SK-N-SH (cell line): ENCODE results near the gene MMRN1. TPM values are rescaled to one million over a fixed set of nuclear protein-coding genes. Genes with fewer than 3 reads are reported as not detected.

Experiments
- CTCF ChIA-PET: fragments of 300-600, 350-600 bp; formaldehyde crosslinking; extraction: SDS; loops from one replicate; lab custom pipeline; 2021; lab: Yijun Ruan, JAX
- POLR2A ChIA-PET: fragments of 350-600 bp; sonication (Branson Sonifier 250); formaldehyde crosslinking; extraction: SDS; loops from one replicate; lab custom pipeline; 2020; ENCODE audit warnings: antibody characterized with exemption, inconsistent platforms; lab: Yijun Ruan, JAX
- DNase-seq: peaks from one replicate; pipeline ENCODE4 v3.0.0; 2012
- H2AFZ ChIP-seq: fragments of 200-600 bp; sonication (generic); 2 replicates; pipeline ENCODE4 v1.8.1; 2016; ENCODE audit warnings: antibody characterized with exemption, mild to moderate bottlenecking, low read depth
- H3F3A ChIP-seq: fragments of 200-600 bp; sonication (generic); replicated peaks from 2 replicates; pipeline ENCODE3; 2016; ENCODE audit warnings: antibody characterized with exemption, mild to moderate bottlenecking; ENCODE audit not compliant: insufficient read depth
- H3K27ac ChIP-seq, 2 experiments: fragments of 200-500 bp in 1 of 2; fragments of 200-600 bp in 1 of 2; sonication (Bioruptor generic) in 1 of 2; sonication (generic), shearing (Covaris generic) in 1 of 2; 2 replicates each; pipeline versions ENCODE4 v1.5.1 to v1.6.1; 2014 to 2016; ENCODE audit warnings: low read depth in 2 of 2, inconsistent platforms in 1 of 2, low read length in 1 of 2, mild to moderate bottlenecking in 1 of 2, mixed read lengths in 1 of 2
- H3K27me3 ChIP-seq: fragments of 200-600 bp; sonication (generic), shearing (Covaris generic); 2 replicates; pipeline ENCODE4 v1.6.1; 2016; ENCODE audit warnings: mixed run types; ENCODE audit not compliant: insufficient read depth
- H3K36me3 ChIP-seq, 2 experiments: fragments of 200-500 bp in 1 of 2; fragments of 200-600 bp in 1 of 2; sonication (Bioruptor generic) in 1 of 2; sonication (generic) in 1 of 2; replicated peaks in 1 of 2; 2 replicates each; pipeline versions ENCODE3 to v1.5.1; 2014 to 2016; ENCODE audit warnings: low read length in 1 of 2, mild to moderate bottlenecking in 1 of 2; ENCODE audit not compliant: insufficient read depth in 2 of 2, control insufficient read depth in 1 of 2
- H3K4me1 ChIP-seq, 2 experiments: fragments of 200-500 bp in 1 of 2; fragments of 200-600 bp in 1 of 2; sonication (Bioruptor generic) in 1 of 2; sonication (generic), shearing (Covaris generic) in 1 of 2; 2 replicates each; pipeline versions ENCODE4 v1.5.1 to v1.6.1; 2014 to 2016; ENCODE audit warnings: low read depth in 1 of 2, low read length in 1 of 2, mixed run types in 1 of 2; ENCODE audit not compliant: insufficient read depth in 2 of 2, control insufficient read depth in 1 of 2
- H3K4me2 ChIP-seq: fragments of 200-600 bp; sonication (generic), shearing (Covaris generic); 2 replicates; pipeline ENCODE4 v1.6.1; 2017; ENCODE audit warnings: mixed run types
- H3K4me3 ChIP-seq, 2 experiments: fragments of 200-500 bp in 1 of 2; fragments of 200-600 bp in 1 of 2; sonication (Bioruptor generic) in 1 of 2; sonication (generic), shearing (Covaris generic) in 1 of 2; 2 replicates each; pipeline versions ENCODE4 v1.5.1 to v1.8.1; 2014 to 2016; ENCODE audit warnings: low read depth in 2 of 2, inconsistent platforms in 1 of 2, low read length in 1 of 2, mild to moderate bottlenecking in 1 of 2, mixed read lengths in 1 of 2, moderate library complexity in 1 of 2
- H3K79me2 ChIP-seq: fragments of 200-600 bp; sonication (generic); 2 replicates; pipeline ENCODE4 v1.8.1; 2017; ENCODE audit warnings: mild to moderate bottlenecking; ENCODE audit not compliant: insufficient read depth
- H3K9ac ChIP-seq: fragments of 200-600 bp; sonication (generic); 2 replicates; pipeline ENCODE4 v1.6.1; 2017; ENCODE audit warnings: mixed run types
- H3K9me2 ChIP-seq: fragments of 200-600 bp; sonication (generic); 2 replicates; pipeline ENCODE4 v1.6.1; 2017; ENCODE audit warnings: mixed run types
- H3K9me3 ChIP-seq: fragments of 200-600 bp; sonication (generic); 2 replicates; pipeline ENCODE4 v1.6.1; 2017; ENCODE audit warnings: mixed run types, mild to moderate bottlenecking, moderate library complexity
- H4K20me1 ChIP-seq: fragments of 200-600 bp; sonication (generic); 2 replicates; pipeline ENCODE4 v1.6.1; 2017; ENCODE audit warnings: mild to moderate bottlenecking, mixed run types; ENCODE audit not compliant: insufficient read depth
- CHD2 ChIP-seq: fragments of 150-350 bp; IDR thresholded peaks from 2 replicates; pipeline ENCODE4 v1.6.1; 2018; ENCODE audit warnings: low read length; ENCODE audit not compliant: partially characterized antibody
- ELF1 ChIP-seq: IDR thresholded peaks from 2 replicates; pipeline ENCODE4 v1.4.0; 2012
- EP300 ChIP-seq, 2 experiments: IDR thresholded peaks; 2 replicates each; pipeline versions ENCODE4 v1.4.0 to v1.6.1; 2012; ENCODE audit warnings: borderline replicate concordance in 1 of 2, low read depth in 1 of 2, low read length in 1 of 2
- EZH2phosphoT487 ChIP-seq: fragments of 200-600 bp; sonication (generic); IDR thresholded peaks from 2 replicates; pipeline ENCODE4 v1.6.1; 2017; ENCODE audit warnings: low read depth, mixed run types, mild to moderate bottlenecking, antibody characterized with exemption, moderate library complexity, borderline replicate concordance
- GABPA ChIP-seq: IDR thresholded peaks from 2 replicates; pipeline ENCODE4 v1.4.0; 2012; ENCODE audit warnings: low read depth, mild to moderate bottlenecking
- GATA2 ChIP-seq: sonication (generic); formaldehyde crosslinking; IDR thresholded peaks from 2 replicates; pipeline ENCODE4 v1.5.0; 2020; ENCODE audit warnings: mild to moderate bottlenecking, missing genetic modification reagents
- JUND ChIP-seq: IDR thresholded peaks from 2 replicates; pipeline ENCODE4 v1.4.0; 2012
- NFIC ChIP-seq: IDR thresholded peaks from 2 replicates; pipeline ENCODE4 v1.4.0; 2012; ENCODE audit warnings: borderline replicate concordance
- RAD21 ChIP-seq: IDR thresholded peaks from 2 replicates; pipeline ENCODE4 v1.6.1; 2012; ENCODE audit warnings: mild to moderate bottlenecking, low read length
- RCOR1 ChIP-seq: fragments of 150-350 bp; IDR thresholded peaks from 2 replicates; pipeline ENCODE4 v1.6.1; 2017; ENCODE audit warnings: antibody characterized with exemption, low read length
- RXRA ChIP-seq: IDR thresholded peaks from 2 replicates; pipeline ENCODE4 v1.4.0; 2012; ENCODE audit warnings: low read depth, mild to moderate bottlenecking, borderline replicate concordance
- SMC3 ChIP-seq: IDR thresholded peaks from 2 replicates; pipeline ENCODE4 v1.6.1; 2012; ENCODE audit warnings: low read depth, low read length, improper control_type of control experiment
- TAF1 ChIP-seq: IDR thresholded peaks from 2 replicates; pipeline ENCODE4 v1.6.1; 2012; ENCODE audit warnings: low read depth, mild to moderate bottlenecking, low read length, moderate library complexity, borderline replicate concordance
- WGBS: methylation state at CpG from one replicate; pipeline ENCODE4 v1.1.6; 2017; ENCODE audit warnings: low lambda C conversion rate; 5-methylcytosine and 5-hydroxymethylcytosine counted together
- polyA plus RNA-seq, 3 experiments: library from polyadenylated mRNA; depleted of rRNA; stranded (reverse); fragments of >200 nt; gene quantifications; 2 replicates each; pipeline ENCODE4 v1.2.3, GENCODE V29; 2012
- TF ChIP-seq, protein P1 (sequence below): fragments of 150-350 bp; IDR thresholded peaks from 2 replicates; pipeline ENCODE4 v1.6.1; 2016; ENCODE audit warnings: mild to moderate bottlenecking, low read depth, low read length
- TF ChIP-seq, protein P2 (sequence below): IDR thresholded peaks from 2 replicates; pipeline ENCODE4; 2012
- TF ChIP-seq, protein P3 (sequence below): IDR thresholded peaks from 2 replicates; pipeline ENCODE4 v1.4.0; 2012; ENCODE audit warnings: low read depth, borderline replicate concordance

MMRN1 gene
- polyA plus RNA-seq, 1 of the 3 experiments (the other 2 are of a cell fraction): not detected

DNA sequence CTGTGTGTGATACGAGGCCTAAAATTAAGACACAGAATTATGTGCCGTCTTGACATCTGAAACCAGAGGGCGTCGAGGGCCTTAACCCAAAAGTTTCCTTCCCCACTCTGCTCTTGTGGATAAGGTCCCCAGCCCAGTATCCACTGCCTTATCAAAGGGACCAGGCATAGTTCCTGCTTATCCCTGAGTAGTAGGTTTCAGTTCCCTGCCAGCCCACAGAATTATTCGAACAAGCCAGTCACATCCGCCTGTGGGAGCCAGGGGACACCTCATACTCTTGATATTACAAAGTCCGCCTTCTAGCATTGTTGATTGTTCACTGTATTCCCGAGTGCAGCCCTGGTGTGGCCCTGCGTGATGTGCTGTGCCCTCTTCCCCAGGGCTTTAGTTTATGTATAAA lies 5.4 kb upstream of the MMRN1 start:
- 71% methylated on average over 7 of the region's 9 CpGs for WGBS

DNA sequence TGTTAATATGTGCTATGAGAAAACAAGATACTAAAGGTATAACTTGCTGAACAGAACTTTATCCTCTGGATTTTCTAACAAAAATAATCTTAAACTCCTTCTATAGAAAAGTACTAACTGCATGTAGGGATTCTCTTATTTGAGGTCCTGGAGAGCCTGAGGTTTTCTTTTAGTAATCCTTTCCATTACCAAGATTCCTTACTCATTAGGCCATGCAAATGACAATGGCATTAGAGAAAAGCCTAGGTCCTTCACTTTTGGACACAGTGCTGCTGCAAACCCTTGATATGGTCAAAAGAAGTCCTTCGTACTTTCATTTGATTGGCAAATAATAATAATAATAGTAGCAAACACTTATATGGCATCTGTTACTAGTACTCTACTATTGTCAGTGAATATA lies 3.2 kb downstream of the MMRN1 start:
- TF ChIP-seq CHD2 (no peak), ELF1 (no peak)
- H3K4me3 ChIP-seq: no peak overlapping the region
- ChIA-PET POLR2A (no interaction called here), CTCF (interaction anchor here (0.9 to 1.2 kb wide), 2 partner anchors 17 to 240 kb away, joined by 3 to 4 read pairs; no protein-coding TSS in a partner anchor)
- H3K9me3 ChIP-seq: no peaks in the 10 kb centered on the region
- H3K27ac ChIP-seq: no peak overlapping the region
- H3K9ac ChIP-seq: no peak overlapping the region
- no peak overlapping the region for H3K4me2 ChIP-seq
- no peaks in the 10 kb centered on the region for H3K79me2 ChIP-seq
- 64% methylated on average over 1 of the region's 1 CpG for WGBS
- H3K4me1 ChIP-seq: no peaks in the 10 kb centered on the region
- no peaks in the 10 kb centered on the region for H3F3A ChIP-seq
- H3K36me3 ChIP-seq: no peaks in the 10 kb centered on the region
- no peaks in the 10 kb centered on the region for H3K27me3 ChIP-seq
- no peak overlapping the region for H2AFZ ChIP-seq
- no peak for DNase-seq
- H3K9me2 ChIP-seq: no peaks in the 10 kb centered on the region
- no peaks in the 10 kb centered on the region for H4K20me1 ChIP-seq

More for the DNA sequence above, 5.4 kb upstream of the MMRN1 start:
- no peak overlapping the region for H3K4me3 ChIP-seq
- H3K36me3 ChIP-seq: no peaks in the 10 kb centered on the region
- H3K9ac ChIP-seq: no peak overlapping the region
- H3K9me3 ChIP-seq: no peaks in the 10 kb centered on the region
- no peak overlapping the region for H2AFZ ChIP-seq
- no peaks in the 10 kb centered on the region for H3K79me2 ChIP-seq
- H3F3A ChIP-seq: no peaks in the 10 kb centered on the region
- POLR2A ChIA-PET: no interaction called here
- CTCF ChIA-PET: interaction anchor here (1.7 kb wide), 1 partner anchor 248 kb away, joined by 6 read pairs; no protein-coding TSS in a partner anchor
- no peak overlapping the region for H3K4me2 ChIP-seq
- no peak for DNase-seq
- no peak overlapping the region for H3K27ac ChIP-seq
- no peaks in the 10 kb centered on the region; the same call in 1 of the 2 replicates for H3K27me3 ChIP-seq
- H3K4me1 ChIP-seq: no peaks in the 10 kb centered on the region
- no peak for TF ChIP-seq RCOR1
- TF ChIP-seq EZH2phosphoT487: no peak
- TF ChIP-seq NFIC: no peak
- TF ChIP-seq, protein P1, sequence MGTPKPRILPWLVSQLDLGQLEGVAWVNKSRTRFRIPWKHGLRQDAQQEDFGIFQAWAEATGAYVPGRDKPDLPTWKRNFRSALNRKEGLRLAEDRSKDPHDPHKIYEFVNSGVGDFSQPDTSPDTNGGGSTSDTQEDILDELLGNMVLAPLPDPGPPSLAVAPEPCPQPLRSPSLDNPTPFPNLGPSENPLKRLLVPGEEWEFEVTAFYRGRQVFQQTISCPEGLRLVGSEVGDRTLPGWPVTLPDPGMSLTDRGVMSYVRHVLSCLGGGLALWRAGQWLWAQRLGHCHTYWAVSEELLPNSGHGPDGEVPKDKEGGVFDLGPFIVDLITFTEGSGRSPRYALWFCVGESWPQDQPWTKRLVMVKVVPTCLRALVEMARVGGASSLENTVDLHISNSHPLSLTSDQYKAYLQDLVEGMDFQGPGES: no peak
- TF ChIP-seq RAD21: no peak
- TF ChIP-seq, all 33 proteins: peak for 0
- Histone ChIP-seq H4K20me1 (no peaks in the 10 kb centered on the region), H3K9me2 (no peaks in the 10 kb centered on the region)

DNA sequence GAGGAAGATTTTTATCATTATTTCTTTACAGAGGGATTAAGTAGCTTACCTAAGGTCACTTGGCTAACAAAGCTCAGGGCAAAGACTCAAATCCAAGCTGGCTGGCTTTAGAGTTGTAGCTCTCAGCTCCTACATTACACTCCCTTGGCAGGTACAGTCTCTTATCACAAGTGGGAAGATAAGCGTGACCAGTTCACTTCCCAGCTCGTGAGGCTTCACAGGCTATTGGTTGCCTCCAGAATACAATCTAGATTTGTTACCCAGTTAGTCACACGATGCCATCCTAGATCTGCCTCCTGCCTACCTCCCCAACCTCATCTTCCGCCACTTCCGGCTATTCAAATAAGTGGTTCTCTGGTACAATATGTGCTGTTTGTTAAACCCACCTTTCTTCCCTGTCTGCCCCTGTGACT lies 3.7 kb downstream of the MMRN1 start:
- Histone ChIP-seq H3K27ac (no peak overlapping the region), H3F3A (no peaks in the 10 kb centered on the region), H4K20me1 (no peaks in the 10 kb centered on the region), H3K9me2 (no peaks in the 10 kb centered on the region), H3K4me1 (no peaks in the 10 kb centered on the region), H3K27me3 (no peaks in the 10 kb centered on the region), H3K36me3 (no peaks in the 10 kb centered on the region), H3K9ac (no peak overlapping the region), H2AFZ (no peak overlapping the region), H3K4me2 (no peak overlapping the region), H3K4me3 (no peak overlapping the region), H3K79me2 (no peaks in the 10 kb centered on the region), H3K9me3 (no peaks in the 10 kb centered on the region)
- ChIA-PET CTCF (interaction anchor here (0.9 to 1.2 kb wide), 2 partner anchors 17 to 241 kb away, joined by 3 to 4 read pairs; no protein-coding TSS in a partner anchor), POLR2A (no interaction called here)
- 65% methylated on average over 5 of the region's 5 CpGs for WGBS
- DNase-seq: no peak
- TF ChIP-seq, protein P2, sequence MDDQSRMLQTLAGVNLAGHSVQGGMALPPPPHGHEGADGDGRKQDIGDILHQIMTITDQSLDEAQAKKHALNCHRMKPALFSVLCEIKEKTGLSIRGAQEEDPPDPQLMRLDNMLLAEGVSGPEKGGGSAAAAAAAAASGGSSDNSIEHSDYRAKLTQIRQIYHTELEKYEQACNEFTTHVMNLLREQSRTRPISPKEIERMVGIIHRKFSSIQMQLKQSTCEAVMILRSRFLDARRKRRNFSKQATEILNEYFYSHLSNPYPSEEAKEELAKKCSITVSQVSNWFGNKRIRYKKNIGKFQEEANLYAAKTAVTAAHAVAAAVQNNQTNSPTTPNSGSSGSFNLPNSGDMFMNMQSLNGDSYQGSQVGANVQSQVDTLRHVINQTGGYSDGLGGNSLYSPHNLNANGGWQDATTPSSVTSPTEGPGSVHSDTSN: no peak
- no peak for TF ChIP-seq RXRA
- TF ChIP-seq EP300 (IDR thresholded peaks at IDR 0.05; ENCODE audit: borderline replicate concordance in 1 of 2, low read depth in 1 of 2, low read length in 1 of 2): no peak
- TF ChIP-seq GATA2: no peak
- no peak for TF ChIP-seq TAF1
- no peak for TF ChIP-seq SMC3
- TF ChIP-seq, protein P3, sequence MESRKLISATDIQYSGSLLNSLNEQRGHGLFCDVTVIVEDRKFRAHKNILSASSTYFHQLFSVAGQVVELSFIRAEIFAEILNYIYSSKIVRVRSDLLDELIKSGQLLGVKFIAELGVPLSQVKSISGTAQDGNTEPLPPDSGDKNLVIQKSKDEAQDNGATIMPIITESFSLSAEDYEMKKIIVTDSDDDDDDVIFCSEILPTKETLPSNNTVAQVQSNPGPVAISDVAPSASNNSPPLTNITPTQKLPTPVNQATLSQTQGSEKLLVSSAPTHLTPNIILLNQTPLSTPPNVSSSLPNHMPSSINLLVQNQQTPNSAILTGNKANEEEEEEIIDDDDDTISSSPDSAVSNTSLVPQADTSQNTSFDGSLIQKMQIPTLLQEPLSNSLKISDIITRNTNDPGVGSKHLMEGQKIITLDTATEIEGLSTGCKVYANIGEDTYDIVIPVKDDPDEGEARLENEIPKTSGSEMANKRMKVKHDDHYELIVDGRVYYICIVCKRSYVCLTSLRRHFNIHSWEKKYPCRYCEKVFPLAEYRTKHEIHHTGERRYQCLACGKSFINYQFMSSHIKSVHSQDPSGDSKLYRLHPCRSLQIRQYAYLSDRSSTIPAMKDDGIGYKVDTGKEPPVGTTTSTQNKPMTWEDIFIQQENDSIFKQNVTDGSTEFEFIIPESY: no peak
- TF ChIP-seq ELF1: no peak
- no peak for TF ChIP-seq GABPA
- TF ChIP-seq, protein P1: no peak
- TF ChIP-seq JUND: no peak
